Non-pigmented ciliary epithelial cell (primary cell): ENCODE measurements around the gene ERC2.

Experiments used
- DNase-seq: peaks from one replicate; pipeline ENCODE4 v3.0.0-alpha.2; 2010; ENCODE audit warnings: low read depth

Gene ERC2

DNA sequence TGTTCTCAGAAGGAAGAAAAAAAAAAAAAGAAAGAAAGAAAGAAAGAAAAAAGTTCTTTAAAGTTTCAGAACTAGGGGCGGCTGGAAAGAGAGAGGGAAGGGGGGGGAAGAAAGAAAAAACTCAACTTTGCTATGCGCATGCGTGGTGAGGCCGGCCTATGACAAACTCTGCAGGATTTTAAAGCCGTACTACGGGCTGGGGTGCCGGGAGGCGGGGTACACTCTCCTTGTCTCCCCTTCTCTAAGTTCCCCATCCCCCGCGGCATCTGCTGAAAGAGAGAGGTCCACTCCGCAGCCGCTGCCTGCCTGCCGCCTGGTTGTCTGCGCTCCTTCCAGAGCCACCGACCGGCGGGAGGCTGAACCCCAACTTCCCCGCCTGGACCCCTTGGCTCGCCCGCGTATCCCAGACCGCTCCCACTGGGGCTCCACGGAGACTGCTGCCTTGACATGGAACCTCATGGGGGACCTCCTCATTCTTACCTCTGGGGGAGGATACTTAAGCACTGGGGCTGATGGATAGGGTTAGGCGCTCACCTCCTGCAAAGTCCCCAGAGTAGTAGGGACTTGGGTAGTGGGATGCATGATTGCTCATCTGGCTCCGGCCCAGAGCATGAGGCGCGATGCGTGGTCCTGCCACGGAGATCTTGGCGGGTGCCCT, 979.7 kb downstream of the ERC2 start:
- DNase-seq: no peak

DNA sequence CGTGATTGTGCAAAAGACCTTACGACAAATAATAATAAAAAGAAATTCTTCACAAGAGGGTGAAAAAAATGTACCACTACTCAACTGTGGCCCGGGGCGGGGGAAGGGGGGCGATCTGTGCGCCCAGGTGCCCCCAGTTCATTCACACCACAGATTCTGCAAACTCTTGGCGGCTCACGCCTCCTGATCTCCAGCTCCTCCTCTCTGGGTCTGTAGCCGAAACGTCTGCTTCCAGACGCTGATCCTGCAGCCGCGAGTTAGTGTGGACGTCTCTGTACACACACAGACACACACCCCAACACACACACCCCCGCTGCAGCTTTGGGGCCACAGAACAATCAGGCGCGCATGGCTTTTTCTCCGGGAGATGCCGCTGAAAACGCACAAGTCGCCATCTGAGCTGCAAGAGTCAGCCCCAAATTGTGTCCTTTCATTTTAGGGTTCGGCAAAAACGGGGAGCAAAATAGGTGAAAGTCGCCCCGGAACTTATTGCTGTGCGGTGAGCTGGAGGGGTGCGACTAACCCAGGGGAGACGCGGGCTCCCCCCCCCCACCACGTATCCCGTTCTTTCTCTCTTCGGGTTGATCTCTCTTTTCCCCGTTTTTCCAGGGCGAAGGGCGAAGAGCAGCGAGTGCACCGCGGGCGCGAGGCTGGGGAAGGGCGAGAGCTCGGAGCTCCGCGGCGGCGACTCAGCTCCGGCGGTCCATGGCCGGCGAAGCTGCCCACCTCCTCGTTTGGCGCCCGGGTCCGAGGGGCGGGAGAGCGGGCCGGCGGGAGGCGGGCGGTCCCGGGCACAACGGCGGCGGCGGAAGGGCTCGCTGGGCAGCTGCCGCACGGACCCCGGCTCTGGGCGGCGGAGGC, 980.7 kb downstream of the ERC2 start:
- no peak for DNase-seq

DNA sequence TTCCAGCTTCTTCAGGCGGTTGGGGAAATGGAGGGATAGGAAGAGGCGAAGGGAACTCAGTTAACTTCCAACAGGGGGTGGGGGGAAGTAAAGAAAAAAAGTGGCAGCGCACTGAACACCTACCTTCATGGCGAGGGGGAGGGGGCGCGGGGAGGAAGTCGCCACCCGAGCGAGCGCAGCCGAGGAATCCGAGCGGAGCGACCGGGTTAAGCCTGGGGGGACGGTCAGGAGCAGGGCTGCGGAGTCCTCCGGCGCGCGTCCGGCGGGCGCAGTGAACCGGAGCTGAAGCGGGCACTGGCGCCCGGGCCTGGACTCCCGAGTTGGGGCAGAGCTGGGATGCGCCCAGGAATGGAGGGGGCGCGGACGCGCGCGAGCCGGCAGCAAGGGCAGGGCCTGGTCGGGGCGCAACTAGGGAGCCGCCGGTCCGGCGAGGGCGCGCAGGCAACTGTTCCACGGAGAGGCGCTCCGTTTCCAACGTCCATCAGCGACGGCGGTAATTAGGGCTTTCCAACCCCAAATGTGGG, 981.3 kb downstream of the ERC2 start, which contains the start of gene WNT5A:
Gene WNT5A, minus strand, starts transcription at position 450 of the 524 bp plus-strand sequence. Its CDS starts 321 bp downstream, at position 129.
- DNase-seq: no peak

DNA sequence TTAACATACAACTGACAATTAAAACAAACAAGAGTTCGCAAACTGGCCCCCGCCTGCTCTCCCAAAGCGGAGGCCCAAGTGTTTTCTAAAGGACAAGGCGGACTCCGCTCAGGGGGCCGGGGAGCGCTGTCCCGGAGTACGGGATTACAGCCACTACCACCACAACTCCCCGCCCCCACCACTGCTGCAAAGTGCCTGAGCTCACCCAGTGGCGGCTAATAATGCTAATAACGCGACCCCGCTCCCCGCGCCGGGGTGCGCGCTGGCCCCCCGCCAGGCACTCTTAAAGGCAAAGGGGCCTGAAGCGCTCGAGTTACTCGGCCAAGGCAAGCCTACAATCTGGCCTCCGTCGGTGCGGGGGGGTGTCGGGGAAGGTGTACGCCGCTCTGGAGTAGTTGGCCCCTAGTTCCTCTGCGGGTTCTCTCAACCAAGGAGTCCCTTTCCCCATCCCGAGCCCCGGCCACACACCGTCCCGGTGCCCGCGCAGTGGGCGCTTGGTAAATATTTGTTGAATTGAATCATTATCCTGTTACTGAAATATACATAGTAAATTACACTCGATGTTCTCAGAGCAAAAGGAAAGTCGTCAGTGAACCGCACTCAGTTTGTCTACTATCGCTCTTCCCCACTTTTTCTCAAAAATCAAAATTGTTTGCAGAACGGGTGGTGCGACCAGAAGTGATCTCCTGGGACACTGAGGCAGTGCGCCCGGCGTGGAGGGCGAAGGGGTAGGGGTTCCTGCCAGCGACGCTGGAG, 982.0 kb downstream of the ERC2 start:
- no peak for DNase-seq

DNA sequence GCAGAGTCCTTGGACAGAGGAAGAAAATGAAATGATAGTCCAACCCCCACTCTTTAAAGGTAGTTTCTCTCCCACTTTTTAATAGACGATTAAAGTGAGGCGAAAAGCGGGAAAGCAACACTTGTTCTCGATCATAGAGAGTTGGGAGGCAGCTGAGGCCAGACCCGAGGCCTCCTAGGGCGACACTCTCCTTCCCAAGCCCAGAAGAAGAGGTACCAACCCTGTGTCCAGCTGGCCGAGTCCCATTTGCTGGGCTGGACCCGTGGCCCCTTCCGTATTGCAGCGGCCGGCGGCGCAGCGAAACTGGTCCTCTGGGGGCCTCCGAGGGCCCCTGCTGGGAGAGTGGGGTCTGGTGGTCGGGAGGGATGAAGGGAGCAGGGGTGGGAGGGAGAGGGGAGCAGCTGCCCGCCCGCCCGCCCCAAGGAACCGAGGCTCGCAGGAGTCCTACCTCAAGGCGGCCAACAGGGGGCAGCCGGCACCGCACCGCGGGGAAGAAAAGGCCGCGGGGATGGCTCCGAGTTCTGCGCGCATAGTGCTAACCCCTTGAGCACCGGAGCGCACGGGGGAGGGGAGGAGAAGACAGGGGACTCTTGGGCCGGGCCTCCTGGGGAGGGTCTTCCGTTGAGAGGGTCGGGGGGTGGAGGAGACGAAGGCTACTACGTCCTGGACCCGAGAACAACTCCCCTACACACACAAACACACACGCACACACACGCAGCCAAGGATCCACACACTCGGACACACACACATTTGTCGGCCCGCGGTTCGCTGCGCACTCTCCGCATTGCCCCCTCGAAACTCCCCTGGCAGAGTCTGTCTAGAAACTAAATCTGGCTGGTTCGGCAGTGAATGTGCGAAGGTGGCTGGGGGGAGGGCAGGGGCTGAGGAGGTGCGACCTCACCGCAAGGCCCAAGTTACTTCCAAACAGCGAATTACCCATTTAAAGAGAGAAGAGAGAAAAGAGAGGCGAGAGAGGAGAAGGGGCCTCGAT, 983.2 kb downstream of the ERC2 start:
- DNase-seq: no peak

DNA sequence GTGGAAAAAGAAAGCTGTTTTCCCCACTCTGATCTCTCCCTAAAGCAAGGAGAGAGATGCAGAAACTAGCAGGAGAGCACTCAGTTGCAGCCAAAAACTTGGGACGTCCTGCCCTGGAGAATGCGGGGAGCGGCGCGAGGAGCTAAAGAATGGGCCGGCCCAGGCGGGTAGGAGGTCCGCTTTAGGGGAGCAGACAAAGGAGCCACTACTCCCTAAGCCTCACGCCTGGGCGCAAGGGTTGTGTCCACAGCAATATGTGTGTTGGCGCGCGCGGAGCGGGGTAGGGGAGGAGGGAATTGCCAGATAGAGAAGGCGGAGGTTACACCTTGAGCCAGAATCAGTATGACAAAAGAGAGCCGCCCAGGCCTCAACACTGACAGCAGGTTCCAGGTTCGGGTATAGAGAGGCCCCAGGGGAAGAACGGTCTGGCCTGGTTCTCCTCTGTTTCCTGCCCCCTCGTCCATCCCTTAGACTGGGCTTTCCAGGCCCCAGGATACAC, 984.0 kb downstream of the ERC2 start:
- DNase-seq: no peak

DNA sequence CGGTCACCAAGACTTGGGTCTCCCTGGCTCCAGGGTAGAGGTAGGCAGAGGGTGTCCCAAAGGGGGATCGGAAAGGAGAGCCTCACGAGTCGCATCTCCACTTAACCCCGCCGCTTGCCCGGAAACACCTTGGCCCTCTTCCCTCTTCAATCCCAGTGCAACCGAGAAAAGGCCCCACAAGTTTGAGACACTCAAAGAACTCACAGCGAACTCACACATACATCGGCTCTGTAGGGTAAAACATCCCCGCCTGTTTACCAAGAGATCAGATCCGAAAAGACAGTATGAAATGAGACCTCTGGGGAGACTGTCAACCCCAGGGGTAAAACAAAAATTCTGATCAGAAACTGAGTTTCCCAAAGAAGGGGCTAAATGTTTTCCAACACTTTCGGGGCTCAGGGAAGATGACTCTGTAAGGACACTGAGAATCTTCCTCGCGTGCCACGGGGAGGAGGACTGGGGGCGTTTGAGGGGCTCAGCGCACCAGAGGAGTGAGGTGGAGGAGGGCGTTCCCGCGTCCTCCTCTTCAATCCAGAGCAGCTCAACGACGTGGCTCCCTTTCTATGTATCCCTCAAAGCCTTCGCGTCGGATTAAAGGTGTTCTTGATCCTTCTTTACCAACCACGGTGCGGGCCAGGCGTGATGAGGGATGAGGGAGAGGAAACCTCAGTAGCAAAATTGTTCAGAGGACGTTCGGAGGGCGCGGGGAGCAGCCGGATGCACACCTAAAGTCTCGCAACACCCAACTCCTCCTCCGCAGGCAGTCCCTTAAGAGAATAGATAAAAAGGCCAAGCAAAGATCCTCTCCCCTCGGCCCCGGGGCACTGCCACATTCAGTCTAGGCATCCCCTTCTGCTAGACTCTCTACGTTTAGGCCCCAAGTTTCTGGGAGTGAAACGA, 984.8 kb downstream of the ERC2 start:
- DNase-seq: no peak

DNA sequence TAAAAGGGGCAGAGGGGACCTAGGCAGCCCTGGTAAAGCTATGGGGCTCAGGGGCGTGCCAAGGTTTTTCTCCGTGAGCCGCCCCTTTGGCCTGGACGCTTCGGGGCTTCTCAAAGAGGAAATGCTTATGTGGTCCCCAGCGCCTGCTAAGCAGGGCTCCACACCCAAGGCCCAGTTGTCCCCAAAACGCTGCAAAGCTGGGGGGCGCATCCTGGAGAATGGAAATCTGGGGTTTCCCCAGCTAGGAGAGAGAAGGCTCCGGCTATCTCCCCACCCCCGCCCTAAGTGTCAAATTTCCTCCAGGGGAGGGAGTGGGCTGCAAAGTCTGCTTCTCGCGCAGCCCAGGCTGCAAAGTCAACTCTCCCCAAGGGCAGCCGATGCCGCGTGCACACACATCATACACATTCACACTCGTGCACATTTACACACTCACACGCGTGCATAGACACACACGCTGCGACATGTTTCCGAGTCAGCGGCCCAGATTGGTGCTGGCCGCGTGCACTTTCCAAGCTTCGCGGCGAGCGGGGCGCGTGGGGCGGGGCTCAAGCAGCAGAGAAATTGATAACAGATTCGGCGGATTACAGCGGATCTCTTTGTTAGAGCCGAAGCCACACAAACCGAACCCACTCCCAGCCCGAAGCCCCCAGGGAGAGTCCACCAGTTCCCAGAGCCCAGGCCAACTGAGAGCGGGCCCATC, 985.6 kb downstream of the ERC2 start:
- DNase-seq: no peak

DNA sequence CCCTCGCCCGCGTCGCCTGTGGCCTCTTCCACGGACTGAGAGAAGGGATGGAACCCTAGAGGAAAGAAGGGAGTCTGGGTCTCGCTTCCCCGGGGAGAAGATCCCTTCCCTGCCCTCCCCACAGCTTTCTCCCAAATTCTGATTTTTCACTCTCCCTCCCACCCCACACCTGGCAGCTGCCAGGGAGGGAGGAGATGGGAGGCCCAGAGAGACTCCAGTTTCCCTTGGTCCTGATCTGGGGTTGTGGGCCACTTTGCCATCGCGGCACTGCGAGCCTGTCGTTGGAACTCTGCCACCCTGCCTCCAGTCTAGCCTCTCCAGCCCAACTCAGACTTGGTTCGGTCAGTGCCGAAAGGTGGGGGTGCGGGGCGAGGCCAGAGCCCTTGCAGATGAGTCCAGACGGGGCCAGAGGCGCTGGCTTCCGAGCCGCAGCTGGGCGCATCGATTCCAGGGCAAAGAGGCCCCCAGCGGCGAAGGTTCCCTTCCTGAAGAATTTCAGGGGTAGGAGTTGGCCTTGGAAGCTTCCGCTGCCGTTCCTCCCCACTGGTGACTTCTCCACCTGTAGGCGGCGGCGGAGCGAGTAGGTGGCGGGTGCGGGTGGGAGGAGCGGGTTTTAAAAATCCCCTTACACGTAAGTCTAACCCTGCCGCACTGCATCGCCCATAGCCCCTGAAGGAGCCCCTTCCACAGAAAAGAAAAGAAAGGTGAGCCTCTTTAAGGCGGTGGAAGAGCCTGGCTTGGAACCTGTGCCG, 986.3 kb downstream of the ERC2 start:
- no peak for DNase-seq

DNA sequence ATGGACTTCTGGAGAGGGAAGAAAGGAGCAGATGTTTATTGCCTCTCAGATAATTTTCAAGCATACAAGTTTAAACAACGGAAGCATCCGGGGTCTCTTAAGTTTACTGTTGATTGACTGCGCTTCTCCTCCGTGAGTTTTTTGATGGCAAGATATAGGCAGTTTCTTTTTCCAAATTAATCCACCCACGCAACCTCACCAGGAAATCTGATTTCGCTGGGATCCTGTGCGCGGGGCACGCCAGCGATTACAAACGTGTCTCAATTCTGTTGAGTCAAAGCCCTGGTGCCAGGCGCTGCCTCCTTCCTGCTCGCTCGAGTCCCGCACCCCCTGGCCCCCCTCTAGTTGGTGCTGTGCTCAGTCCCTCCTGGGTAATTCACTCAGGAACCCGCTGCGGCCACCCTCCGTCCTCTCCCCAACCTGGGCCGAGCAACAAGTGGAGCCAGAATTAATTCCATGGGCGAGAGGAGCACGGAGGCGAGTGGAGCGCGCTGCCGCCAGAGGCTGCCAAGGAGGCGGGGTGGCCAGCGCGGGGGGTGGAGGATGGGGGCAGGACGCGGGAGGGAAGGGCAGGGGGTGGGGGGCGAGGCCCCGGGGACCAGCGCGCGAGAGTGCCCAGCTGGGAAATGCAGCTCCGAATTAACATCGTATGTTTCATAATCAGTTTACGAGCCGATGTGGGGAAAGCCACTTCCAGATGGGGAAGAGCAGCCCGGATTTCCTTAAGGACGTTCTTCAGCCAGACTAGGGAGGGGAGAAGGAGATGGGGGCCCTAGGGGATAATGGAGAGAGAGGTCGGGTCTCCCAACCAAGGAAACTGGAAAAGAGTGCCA, 987.1 kb downstream of the ERC2 start:
- no peak for DNase-seq

DNA sequence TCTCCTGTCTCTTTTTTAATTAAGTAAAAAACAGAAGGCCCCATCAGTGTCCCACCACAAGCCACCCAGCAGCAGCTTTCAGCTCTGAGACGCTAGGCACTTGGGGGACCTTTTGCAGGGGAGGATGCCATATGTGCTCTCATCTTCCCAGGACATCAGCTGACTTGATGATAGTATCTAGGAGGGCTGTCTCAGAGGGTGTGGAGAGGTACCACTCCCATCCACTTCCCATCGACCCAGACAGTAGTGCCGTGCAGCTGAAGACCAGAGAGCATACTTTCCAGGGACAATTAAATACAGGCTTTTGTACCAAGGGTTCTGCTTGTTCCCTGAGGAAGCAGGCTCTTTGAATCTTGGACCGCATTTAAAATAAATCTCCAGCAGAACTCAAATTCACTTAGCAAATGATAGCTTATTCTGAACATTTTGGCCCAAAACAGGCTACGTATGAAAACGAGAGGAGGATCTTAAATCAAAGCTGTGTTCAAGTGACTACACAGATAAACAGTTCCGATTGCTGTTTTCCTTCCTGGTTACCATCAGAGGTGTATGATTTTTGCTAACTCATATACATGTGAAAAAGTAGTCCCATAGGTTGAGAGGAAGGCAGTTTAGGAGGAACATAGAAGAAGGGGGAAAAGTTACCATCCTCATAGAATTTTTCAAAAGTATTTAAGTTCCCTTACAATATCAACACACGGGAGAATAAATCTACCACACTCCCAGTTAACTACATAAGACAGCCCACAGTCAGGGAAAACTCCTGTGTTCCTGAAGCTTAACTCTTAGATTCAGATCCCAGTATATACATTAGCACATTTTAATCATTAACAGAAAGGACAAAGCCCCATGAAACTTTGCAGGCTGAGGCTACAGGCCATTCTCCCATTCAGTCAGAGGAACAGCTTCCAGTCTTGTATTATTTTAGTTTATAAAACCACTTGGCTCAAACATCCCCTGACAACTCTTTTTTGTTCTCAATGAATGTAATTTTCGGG, 990.7 kb downstream of the ERC2 start:
- no peak for DNase-seq

DNA sequence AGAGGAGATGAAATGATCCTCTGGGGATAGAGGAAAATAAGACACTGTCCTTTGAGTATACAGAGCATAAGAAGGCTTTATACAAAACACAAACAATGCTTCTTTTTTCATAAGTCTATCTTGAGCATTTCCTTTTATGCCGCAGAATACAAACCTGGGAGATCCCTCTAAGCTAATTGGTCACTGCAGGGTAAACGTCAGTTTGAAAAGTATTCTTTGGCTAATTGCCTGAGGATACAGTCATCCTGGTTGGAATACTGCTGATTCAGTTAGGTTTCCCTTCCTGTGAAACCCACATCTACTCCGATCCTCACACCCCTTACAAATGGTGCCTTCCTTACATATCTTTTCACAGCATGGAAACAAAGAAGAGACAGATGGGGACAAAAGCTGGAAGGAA, 991.8 kb downstream of the ERC2 start:
- peak; percentile 90 for DNase-seq

DNA sequence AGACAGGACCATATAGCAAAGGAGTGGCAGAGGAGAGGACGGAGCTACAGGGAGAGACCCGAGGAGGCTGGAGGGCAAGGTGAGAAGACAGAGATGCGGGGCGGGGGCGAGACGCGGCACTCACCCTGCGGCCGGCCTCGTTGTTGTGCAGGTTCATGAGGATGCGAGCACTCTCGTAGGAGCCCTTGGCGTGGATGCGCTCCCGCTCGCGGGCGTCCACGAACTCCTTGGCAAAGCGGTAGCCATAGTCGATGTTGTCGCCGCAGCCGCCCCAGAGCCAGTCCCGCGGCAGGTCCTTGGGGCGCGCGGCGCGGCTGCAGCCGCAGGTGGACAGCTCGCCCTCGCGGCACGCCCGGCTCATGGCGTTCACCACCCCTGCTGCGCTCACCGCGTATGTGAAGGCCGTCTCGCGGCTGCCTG, 994.0 kb downstream of the ERC2 start:
- no peak for DNase-seq

DNA sequence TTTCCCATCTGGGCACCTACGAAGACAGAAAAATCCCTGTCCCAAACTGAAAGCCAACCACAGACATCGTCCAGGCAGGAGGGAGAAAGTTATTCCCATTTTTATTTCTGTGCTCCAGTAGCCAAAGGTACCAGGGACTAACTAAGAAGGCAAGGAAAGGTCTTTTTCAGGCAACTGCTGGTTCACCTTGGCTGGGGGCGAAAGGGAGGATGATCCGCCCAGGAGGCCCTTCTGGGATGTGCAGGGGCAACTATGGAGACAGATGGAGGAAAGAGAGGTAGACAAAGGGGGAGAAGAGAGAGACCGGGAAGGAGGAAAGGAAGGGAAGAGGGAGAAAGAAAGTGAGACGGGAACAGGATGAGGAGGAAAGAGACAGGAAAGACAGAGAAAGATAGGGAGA, 994.5 kb downstream of the ERC2 start:
- DNase-seq: no peak

DNA sequence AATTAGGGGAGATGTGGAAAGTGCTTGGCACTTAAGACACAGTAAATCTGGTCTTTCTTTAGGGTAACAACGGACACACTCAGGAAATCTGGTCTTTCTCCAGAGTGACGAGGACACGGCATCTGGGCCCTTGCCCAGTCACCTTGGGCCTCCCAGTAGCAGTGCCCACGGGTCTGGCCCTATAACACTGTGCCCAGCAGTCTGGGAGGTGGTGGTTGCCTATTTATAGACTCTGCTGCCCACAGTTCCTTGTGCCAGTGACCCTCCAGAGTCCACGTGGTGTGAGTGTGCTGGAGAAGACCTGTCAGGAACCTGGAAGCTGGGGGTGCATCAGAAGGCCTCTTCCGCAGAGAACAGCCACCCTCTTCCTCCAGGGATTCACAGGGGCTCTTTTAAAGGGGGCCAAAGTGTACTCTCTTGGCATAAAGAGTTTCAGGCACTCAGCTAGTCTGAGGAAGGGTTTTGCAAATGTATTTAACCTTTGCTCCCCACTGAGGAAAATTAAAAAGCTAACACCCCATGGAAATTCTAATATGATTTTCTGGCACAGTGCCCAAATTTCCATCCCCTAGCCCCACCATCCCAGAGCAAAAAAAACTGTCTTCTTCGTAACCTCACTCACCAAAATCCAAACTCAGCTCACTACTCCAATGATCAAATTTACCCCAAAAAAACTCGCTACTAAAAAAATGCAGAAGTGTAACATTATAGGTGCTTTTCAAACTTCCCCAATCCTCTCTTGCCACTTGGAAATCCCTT, 996.6 kb downstream of the ERC2 start:
- no peak for DNase-seq

DNA sequence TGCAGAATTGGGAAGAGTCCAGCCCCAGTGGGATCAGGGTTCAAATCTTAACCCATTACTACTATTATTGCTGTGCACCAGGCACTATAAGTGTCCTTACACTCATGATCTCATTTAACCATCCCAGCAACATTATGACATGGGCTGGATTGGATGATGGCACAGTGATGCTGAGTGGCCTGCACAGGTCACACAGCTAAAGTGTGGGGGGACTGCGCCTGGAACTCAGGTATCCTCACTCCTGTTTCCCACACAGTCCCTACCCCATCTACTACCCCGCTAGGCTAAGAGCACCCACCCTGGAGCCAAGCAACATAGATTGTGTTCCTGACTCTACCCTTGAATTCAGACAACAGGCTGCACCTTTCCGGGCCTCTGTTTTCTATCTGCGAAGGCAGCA, 997.2 kb downstream of the ERC2 start:
- no peak for DNase-seq
